ENCODE measurements around the gene CFAP100.

DNA sequence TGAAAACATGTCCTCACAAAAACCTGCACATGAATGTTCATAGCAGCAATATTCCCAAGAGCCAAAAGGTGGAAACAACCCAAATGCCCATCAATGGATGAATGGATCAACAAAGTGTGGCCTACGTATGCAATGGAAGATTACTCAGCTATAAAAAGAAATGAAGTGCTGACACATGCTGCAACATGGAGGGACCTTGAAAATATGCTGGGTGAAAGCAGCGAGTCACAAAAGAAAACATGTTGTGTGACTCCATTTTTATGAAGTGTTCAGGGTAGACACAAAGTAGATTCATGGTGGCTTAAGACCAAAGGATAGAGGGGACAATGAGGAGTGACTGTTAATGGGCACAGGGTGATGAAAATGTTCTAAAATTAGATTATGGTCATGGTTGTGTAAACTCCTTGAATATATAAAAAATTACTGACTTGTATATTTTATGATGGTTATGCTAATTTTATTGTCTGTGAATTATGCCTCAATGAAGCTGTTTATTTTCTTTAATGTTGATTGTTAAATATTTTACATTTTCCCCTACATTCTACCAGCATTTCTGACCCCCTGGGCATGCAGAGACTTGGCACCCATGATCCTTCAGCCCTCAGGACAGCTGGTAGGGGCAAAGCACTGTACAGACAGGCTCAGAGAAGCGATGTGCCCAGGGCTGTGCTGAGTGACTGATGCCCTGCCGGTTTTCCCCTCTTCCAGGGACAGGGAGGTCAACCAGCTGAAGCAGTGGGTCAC is 37.8 kb downstream of the CFAP100 start:
- TF ChIP-seq YY1 (IDR thresholded peaks at IDR 0.05; ENCODE audit: insufficient read depth, insufficient read length), result no peak
- TF ChIP-seq SUZ12 (IDR thresholded peaks at IDR 0.05; ENCODE audit: extremely low read depth, insufficient read depth, insufficient read length), result no peak
- TF ChIP-seq ZNF274 (IDR thresholded peaks at IDR 0.05; ENCODE audit: low read depth, low read length), result no peak
